MM.1S (cell line): ENCODE results near the gene CGRRF1.

ENCODE experiments used
- DNase-seq: peaks from one replicate; pipeline ENCODE4 v3.0.0-alpha.2; 2015
- H2AFZ ChIP-seq: fragments of 300-600 bp; sonication (generic); 2 replicates; pipeline ENCODE4 v1.6.0; 2016; ENCODE audit warnings: antibody characterized with exemption, low read length
- H3F3A ChIP-seq: fragments of 300-600 bp; sonication (generic); 2 replicates; pipeline ENCODE4 v1.6.1; 2016; ENCODE audit warnings: mild to moderate bottlenecking, antibody characterized with exemption, low read length, moderate library complexity, mixed read lengths; ENCODE audit not compliant: insufficient read depth
- H3K27ac ChIP-seq: fragments of 300-600 bp; sonication (generic); 2 replicates; pipeline ENCODE4 v1.5.1; 2016; ENCODE audit warnings: mild to moderate bottlenecking, low read length
- H3K27me3 ChIP-seq: fragments of 300-600 bp; sonication (generic); replicated peaks from 2 replicates; pipeline ENCODE4 v1.6.0; 2016; ENCODE audit warnings: low read length; ENCODE audit not compliant: insufficient read depth
- H3K36me3 ChIP-seq: fragments of 300-600 bp; sonication (generic); replicated peaks from 2 replicates; pipeline ENCODE4 v1.6.1; 2016; ENCODE audit warnings: mild to moderate bottlenecking, low read length, mixed read lengths; ENCODE audit not compliant: insufficient read depth
- H3K4me1 ChIP-seq: fragments of 300-600 bp; sonication (generic); 2 replicates; pipeline ENCODE4 v1.6.1; 2016; ENCODE audit warnings: low read length, mixed read lengths
- H3K4me2 ChIP-seq: fragments of 300-600 bp; sonication (generic); 2 replicates; pipeline ENCODE4 v1.6.0; 2016; ENCODE audit warnings: low read depth, low read length
- H3K4me3 ChIP-seq: fragments of 300-600 bp; sonication (generic); 2 replicates; pipeline ENCODE4 v1.5.1; 2016; ENCODE audit warnings: low read length, mixed read lengths
- H3K79me2 ChIP-seq: fragments of 300-600 bp; sonication (generic); 2 replicates; pipeline ENCODE4 v1.6.1; 2016; ENCODE audit warnings: mixed run types, low read length, mixed read lengths
- H3K9ac ChIP-seq: fragments of 300-600 bp; sonication (generic); 2 replicates; pipeline ENCODE4 v1.6.1; 2016; ENCODE audit warnings: low read length, mixed read lengths
- H3K9me2 ChIP-seq: fragments of 300-600 bp; sonication (generic); replicated peaks from 2 replicates; pipeline ENCODE4 v1.6.1; 2016; ENCODE audit warnings: mild to moderate bottlenecking, low read length, mixed read lengths; ENCODE audit not compliant: insufficient read depth
- H3K9me3 ChIP-seq: fragments of 300-600 bp; sonication (generic); replicated peaks from 2 replicates; pipeline ENCODE4 v1.6.1; 2016; ENCODE audit warnings: mild to moderate bottlenecking, low read length, mixed read lengths; ENCODE audit not compliant: insufficient read depth
- H4K20me1 ChIP-seq: fragments of 300-600 bp; sonication (generic); 2 replicates; pipeline ENCODE4 v1.6.1; 2016; ENCODE audit warnings: mild to moderate bottlenecking, low read length, moderate library complexity, mixed read lengths; ENCODE audit not compliant: insufficient read depth
- CTCF ChIP-seq: fragments of 300-600 bp; sonication (generic); IDR thresholded peaks from 2 replicates; pipeline ENCODE4 v1.5.1; 2016; ENCODE audit warnings: antibody characterized with exemption, low read length, mixed read lengths
- EZH2 ChIP-seq: fragments of 300-600 bp; sonication (generic); optimal IDR thresholded peaks from 2 replicates; pipeline ENCODE3; 2017; ENCODE audit warnings: low read depth, mild to moderate bottlenecking, antibody characterized with exemption, low read length, mixed read lengths
- EZH2phosphoT487 ChIP-seq: fragments of 300-600 bp; sonication (generic); IDR thresholded peaks from 2 replicates; pipeline ENCODE4 v1.6.1; 2018; ENCODE audit warnings: antibody characterized with exemption, low read length

The CGRRF1 gene

GRCh38 chr14:54467280-54467679 is 42.4 kb upstream of the CGRRF1 start:
- no peaks in the 10 kb centered on the region for H3K4me1 ChIP-seq
- H3K9me3 ChIP-seq = no peaks in the 10 kb centered on the region
- H3F3A ChIP-seq = no peaks in the 10 kb centered on the region
- H3K27ac ChIP-seq = no peak overlapping the region
- no peaks in the 10 kb centered on the region for H3K36me3 ChIP-seq
- no peaks in the 10 kb centered on the region for H3K27me3 ChIP-seq
- no peak overlapping the region for H2AFZ ChIP-seq
- no peaks in the 10 kb centered on the region for H4K20me1 ChIP-seq
- no peak overlapping the region for H3K9ac ChIP-seq
- DNase-seq = no peak
- H3K9me2 ChIP-seq = no peaks in the 10 kb centered on the region
- TF ChIP-seq CTCF (no peak), EZH2phosphoT487 (no peak), EZH2 (no peak)
- H3K4me3 ChIP-seq = no peak overlapping the region
- H3K79me2 ChIP-seq = no peaks in the 10 kb centered on the region
- no peak overlapping the region for H3K4me2 ChIP-seq

- Histone ChIP-seq H3K4me3 (no peak overlapping the region), H3K9me3 (no peaks in the 10 kb centered on the region), H4K20me1 (no peaks in the 10 kb centered on the region), H3K4me1 (no peaks in the 10 kb centered on the region), H3K27ac (no peak overlapping the region), H2AFZ (no peak overlapping the region), H3K9ac (no peak overlapping the region), H3K79me2 (no peaks in the 10 kb centered on the region), H3K36me3 (no peaks in the 10 kb centered on the region), H3F3A (no peaks in the 10 kb centered on the region), H3K9me2 (no peaks in the 10 kb centered on the region), H3K4me2 (no peak overlapping the region), H3K27me3 (no peaks in the 10 kb centered on the region)
- TF ChIP-seq EZH2phosphoT487 (no peak), EZH2 (no peak)
- no peak for DNase-seq
These were observed 39.0 kb upstream of the CGRRF1 start for GRCh38 chr14:54470701-54471100.

GRCh38 chr14:54471641-54472040 is 38.1 kb upstream of the CGRRF1 start:
- Histone ChIP-seq H3K79me2 (no peaks in the 10 kb centered on the region), H3K9me3 (no peaks in the 10 kb centered on the region), H3K4me1 (no peaks in the 10 kb centered on the region), H3K27ac (no peak overlapping the region), H2AFZ (no peak overlapping the region), H3K4me2 (no peak overlapping the region), H3F3A (no peaks in the 10 kb centered on the region), H4K20me1 (no peaks in the 10 kb centered on the region), H3K36me3 (no peaks in the 10 kb centered on the region), H3K9me2 (no peaks in the 10 kb centered on the region), H3K9ac (no peak overlapping the region), H3K27me3 (no peaks in the 10 kb centered on the region), H3K4me3 (no peak overlapping the region)
- no peak for TF ChIP-seq CTCF
- TF ChIP-seq EZH2 = no peak
- TF ChIP-seq EZH2phosphoT487 = no peak
- DNase-seq = no peak

- Histone ChIP-seq H3K9me3 (no peaks in the 10 kb centered on the region), H3K27ac (no peak overlapping the region), H2AFZ (no peak overlapping the region), H4K20me1 (no peaks in the 10 kb centered on the region), H3K4me2 (no peak overlapping the region), H3K27me3 (no peaks in the 10 kb centered on the region), H3K36me3 (no peaks in the 10 kb centered on the region), H3K4me1 (no peaks in the 10 kb centered on the region), H3K9me2 (no peaks in the 10 kb centered on the region), H3K4me3 (no peak overlapping the region), H3F3A (no peaks in the 10 kb centered on the region), H3K79me2 (no peaks in the 10 kb centered on the region), H3K9ac (no peak overlapping the region)
- no peak for DNase-seq
- no peak for TF ChIP-seq EZH2phosphoT487
- no peak for TF ChIP-seq EZH2
These were observed 37.4 kb upstream of the CGRRF1 start for GRCh38 chr14:54472315-54472714.
